Activated naive CD4-positive, alpha-beta T cell treated with anti-CD3 and anti-CD28 coated beads, Interleukin-2, amount 10 ng/mL, durations not matched to agents 7 days and 5 days (primary cell): ENCODE results near the gene MCC.

Experiments
- CTCF ChIA-PET: fragments of 350-600 bp; sonication (Branson Sonifier 250); formaldehyde crosslinking; loops from one replicate; lab custom pipeline; 2021; ENCODE audit warnings: antibody characterized with exemption; lab: Charles Lee
- DNase-seq: peaks from one replicate; pipeline ENCODE4 v3.0.0-alpha.2; 2020
- H3K27ac Mint-ChIP-seq: one replicate; pipeline ENCODE4 v1.8.0; 2021; ENCODE audit warnings: mild to moderate bottlenecking, moderate library complexity, mixed read lengths
- H3K27me3 Mint-ChIP-seq: one replicate; pipeline ENCODE4 v1.8.0; 2021; ENCODE audit warnings: mild to moderate bottlenecking, mixed read lengths
- H3K36me3 Mint-ChIP-seq: one replicate; pipeline ENCODE4 v1.8.0; 2021; ENCODE audit warnings: mixed read lengths
- H3K4me1 Mint-ChIP-seq: one replicate; pipeline ENCODE4 v1.8.0; 2021; ENCODE audit warnings: mixed read lengths
- H3K4me3 Mint-ChIP-seq: one replicate; pipeline ENCODE4 v1.8.0; 2021; ENCODE audit warnings: mild to moderate bottlenecking, moderate library complexity, mixed read lengths
- H3K9me3 Mint-ChIP-seq: one replicate; pipeline ENCODE4 v1.8.0; 2021; ENCODE audit warnings: mixed read lengths

The MCC gene

DNA sequence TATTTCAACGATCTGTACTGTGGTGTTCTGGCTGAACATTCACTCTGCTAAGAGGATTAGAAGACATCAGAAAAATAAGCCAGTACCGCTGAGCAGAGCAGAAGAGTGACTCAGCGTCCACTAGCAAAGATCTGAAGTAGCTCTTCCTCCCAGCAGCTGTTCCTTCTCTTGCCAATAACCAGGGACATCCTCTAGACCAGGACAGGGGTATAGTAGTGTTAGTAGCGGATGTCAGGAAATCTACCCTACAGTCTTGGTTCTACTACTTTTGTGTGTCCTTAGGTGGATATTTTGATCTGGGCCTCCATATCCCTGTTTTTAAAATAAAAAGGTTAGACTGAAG, 157.1 kb downstream of the MCC start:
- H3K4me1 Mint-ChIP-seq, result peaks cover 25% of the 10 kb centered on the region
- no peak overlapping the region for H3K27ac Mint-ChIP-seq
- no peak overlapping the region for H3K4me3 Mint-ChIP-seq
- H3K36me3 Mint-ChIP-seq, result no peaks in the 10 kb centered on the region
- DNase-seq, result no peak
- CTCF ChIA-PET, result interaction anchor here (0.5 to 5.3 kb wide), 6 partner anchors 13 to 336 kb away, joined by 3 to 42 read pairs (median 4); no protein-coding TSS in a partner anchor
- H3K9me3 Mint-ChIP-seq, result no peaks in the 10 kb centered on the region
- H3K27me3 Mint-ChIP-seq, result peaks cover 17% of the 10 kb centered on the region

DNA sequence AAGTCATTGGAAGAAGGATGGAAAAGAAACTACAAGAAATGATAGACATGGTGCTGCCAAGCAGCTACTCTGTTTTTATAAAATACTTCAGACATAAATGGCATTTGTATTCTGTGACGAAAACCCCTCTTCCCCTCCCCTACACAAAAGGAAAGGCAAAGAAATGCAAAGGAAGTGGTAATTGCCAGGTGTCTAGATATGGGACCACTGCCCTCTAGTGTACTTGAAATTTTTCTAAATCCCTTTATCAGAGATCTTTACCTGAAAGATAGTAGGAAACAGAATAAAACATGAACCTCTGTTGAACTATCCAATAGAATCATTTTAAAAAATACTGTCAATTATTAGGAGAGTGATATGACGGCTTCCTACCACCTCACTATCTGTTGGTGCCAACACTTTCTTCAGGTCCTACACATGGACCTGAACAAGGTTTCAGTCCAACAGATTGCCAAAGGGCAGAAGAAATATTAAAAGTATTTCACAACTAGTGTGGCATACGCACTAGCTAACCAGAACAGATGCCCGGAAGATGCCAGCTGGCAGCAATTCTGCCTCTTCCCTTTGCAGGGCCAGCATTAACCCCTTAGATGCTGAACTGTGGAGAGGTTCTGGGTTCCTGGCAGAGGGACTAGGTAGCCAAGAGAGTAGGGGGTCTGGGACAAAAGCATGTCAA, 157.6 kb downstream of the MCC start:
- Mint-ChIP-seq H3K9me3 (no peaks in the 10 kb centered on the region), H3K27ac (no peak overlapping the region), H3K4me3 (no peak overlapping the region), H3K36me3 (no peaks in the 10 kb centered on the region), H3K27me3 (peaks cover 13% of the 10 kb centered on the region), H3K4me1 (peaks cover 25% of the 10 kb centered on the region)
- DNase-seq, result no peak
- CTCF ChIA-PET, result interaction anchor here (0.6 to 5.3 kb wide), 12 partner anchors 12 to 1155 kb away, joined by 3 to 42 read pairs (median 4); partner anchors contain the start of gene DCP2

DNA sequence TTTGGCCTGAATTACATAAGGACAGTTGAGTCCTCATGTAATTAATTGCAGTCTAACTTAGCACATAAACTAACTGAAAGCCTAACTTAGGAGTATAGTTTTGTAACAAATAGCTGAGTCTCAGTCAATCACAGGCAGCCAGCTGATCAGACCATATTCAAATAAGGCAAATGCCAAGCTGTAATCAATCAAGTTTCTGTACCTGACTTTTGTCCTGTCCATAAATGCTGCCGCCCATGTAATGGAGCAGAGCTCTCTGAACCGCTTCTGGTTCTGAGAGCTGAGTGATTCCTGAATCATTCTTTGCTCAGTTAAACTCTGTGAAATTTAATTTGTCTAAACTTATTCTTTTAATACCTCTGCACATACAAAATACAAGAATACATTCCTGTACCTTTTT, 158.3 kb downstream of the MCC start:
- no peak for DNase-seq
- Mint-ChIP-seq H3K27me3 (peaks cover 14% of the 10 kb centered on the region), H3K4me1 (peaks cover 20% of the 10 kb centered on the region), H3K36me3 (no peaks in the 10 kb centered on the region), H3K27ac (no peak overlapping the region), H3K4me3 (no peak overlapping the region), H3K9me3 (no peaks in the 10 kb centered on the region)
- CTCF ChIA-PET, result interaction anchor here (0.6 to 5.3 kb wide), 11 partner anchors 50 to 1154 kb away, joined by 3 to 42 read pairs (median 3); partner anchors contain the start of gene DCP2

DNA sequence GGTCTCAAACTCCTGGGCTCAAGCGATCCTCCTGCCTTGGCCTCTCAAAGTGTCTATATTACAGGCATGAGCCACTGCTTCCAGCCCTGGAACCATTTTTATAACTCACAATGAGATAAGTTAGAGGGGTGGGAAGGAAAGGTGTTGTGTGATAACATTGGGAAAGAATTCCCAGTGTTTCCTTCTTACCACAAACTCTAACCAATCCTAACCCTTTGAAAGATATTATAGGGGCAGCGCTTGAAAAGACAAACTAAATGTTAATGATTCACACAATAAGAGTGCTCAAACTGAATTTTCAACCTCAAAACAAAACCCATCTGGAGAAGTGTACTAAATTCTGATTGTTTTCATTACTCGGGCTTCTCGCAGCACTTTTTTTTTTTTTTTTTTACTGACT, 163.2 kb downstream of the MCC start:
- Mint-ChIP-seq H3K4me3 (no peak overlapping the region), H3K4me1 (peaks cover 2% of the 10 kb centered on the region), H3K27ac (no peak overlapping the region), H3K27me3 (peaks cover 19% of the 10 kb centered on the region), H3K36me3 (no peaks in the 10 kb centered on the region), H3K9me3 (no peaks in the 10 kb centered on the region)
- no peak for DNase-seq
- CTCF ChIA-PET, result no interaction called here

DNA sequence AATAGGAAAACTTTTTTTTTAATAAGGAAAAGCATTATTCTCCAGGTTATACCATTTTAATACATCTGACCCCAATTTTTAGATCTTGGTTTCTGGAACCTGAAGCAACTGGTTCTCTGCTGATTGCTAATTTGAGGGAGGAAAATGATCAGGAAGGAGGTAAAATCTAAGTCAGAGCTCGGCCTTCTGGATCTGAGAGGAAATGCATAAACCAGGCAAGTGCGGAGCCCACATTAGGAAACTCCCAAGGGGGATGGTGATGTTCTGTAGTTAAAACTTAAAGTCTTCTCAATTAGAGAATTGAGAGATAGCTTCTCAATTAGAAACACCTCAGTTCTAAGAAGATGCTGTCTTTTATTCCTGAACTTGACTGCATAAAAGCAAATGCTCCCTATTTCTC, 167.0 kb downstream of the MCC start:
- Mint-ChIP-seq H3K27me3 (peaks cover 16% of the 10 kb centered on the region), H3K27ac (no peak overlapping the region), H3K9me3 (no peaks in the 10 kb centered on the region), H3K4me1 (peaks cover 2% of the 10 kb centered on the region), H3K36me3 (no peaks in the 10 kb centered on the region), H3K4me3 (no peak overlapping the region)
- CTCF ChIA-PET, result interaction anchor here (1.3 kb wide), 1 partner anchor 325 kb away, joined by 5 read pairs; no protein-coding TSS in a partner anchor
- DNase-seq, result no peak

DNA sequence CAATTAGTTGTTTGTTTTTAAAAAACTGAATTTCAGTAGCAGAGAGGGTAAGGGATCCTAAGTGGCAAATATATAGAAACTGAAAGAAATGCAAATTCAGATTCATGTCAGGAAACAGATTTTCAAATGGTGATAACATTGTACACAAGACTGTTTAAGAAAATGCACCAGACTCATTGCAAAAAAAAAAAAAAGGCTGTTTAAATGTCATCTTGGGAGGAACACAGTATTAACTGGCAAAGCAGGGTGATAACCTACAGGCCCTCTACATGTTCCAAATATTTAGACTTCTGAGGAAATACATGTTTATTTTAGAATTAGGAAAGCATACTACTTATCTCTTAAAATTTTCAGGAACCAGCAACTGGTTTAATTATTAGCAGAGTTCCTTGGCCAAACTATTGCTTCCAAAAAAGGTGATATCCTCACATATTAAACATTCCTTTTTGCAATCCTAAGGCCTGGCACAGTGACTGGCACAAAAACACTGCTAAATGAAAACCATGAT, 167.9 kb downstream of the MCC start:
- no peak for DNase-seq
- Mint-ChIP-seq H3K4me1 (peaks cover 2% of the 10 kb centered on the region), H3K36me3 (no peaks in the 10 kb centered on the region), H3K9me3 (no peaks in the 10 kb centered on the region), H3K27ac (no peak overlapping the region), H3K27me3 (peaks cover 11% of the 10 kb centered on the region), H3K4me3 (no peak overlapping the region)
- CTCF ChIA-PET, result no interaction called here

DNA sequence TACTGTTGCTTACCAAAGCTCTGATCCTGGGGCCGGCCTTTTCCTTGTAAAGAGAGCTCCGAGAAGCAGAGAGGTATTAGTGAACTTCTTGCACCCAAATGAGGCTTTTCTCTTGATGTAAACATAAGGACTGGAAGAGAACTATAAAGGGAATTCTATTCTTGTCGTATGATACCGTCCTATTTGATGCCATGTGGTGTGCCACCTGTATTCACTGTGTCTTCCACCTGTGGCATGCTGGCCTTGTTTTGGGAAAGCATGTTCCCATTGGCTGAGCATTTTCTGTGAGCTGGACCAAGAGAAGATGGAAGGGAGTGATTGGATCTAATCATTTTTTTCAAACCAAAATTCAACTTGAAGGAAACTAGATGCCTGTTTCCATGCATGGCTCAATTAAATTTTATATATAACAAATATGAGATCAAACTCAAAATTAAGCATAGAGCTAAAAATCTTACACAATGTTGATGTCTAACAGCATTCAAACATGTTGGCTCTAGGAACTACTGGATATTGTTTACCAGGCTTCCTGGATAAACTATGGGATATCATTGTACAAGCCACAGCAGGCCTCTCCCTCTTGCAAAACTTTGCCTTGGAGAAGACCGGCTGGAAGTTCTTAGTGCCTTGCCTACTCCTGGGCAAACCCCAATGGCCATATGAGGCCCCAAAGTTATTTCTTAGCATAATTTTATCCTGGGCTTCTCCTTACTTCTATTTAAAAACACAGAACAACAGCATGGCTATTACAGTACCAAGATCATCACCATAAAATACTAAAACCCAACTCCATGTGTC, 168.8 kb downstream of the MCC start:
- DNase-seq, result no peak
- peaks cover 2% of the 10 kb centered on the region for H3K4me1 Mint-ChIP-seq
- no peaks in the 10 kb centered on the region for H3K9me3 Mint-ChIP-seq
- no peaks in the 10 kb centered on the region for H3K36me3 Mint-ChIP-seq
- CTCF ChIA-PET, result no interaction called here
- no peak overlapping the region for H3K27ac Mint-ChIP-seq
- no peak overlapping the region for H3K4me3 Mint-ChIP-seq
- peaks cover 11% of the 10 kb centered on the region for H3K27me3 Mint-ChIP-seq

DNA sequence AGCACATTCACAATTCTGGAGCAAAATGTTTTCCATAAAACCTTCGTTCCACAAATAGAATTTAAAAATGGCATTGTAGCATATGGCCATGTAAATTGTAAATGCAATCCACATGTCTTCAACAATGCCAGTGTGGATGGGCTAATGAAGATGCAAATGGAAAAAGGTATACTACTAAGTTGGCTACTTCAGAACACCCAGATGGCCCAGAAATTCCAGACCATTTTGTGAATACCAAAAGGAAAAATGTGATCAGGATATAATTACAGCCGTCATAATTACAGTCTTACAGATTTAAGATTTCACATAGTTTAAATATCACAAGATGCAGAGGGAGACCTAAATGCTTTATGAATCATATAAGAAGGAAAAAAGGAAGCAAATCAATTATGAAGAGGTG, 170.6 kb downstream of the MCC start:
- CTCF ChIA-PET, result interaction anchor here (0.8 to 1.4 kb wide), 4 partner anchors 14 to 322 kb away, joined by 3 read pairs; no protein-coding TSS in a partner anchor
- Mint-ChIP-seq H3K27ac (no peak overlapping the region), H3K4me3 (no peak overlapping the region), H3K27me3 (no peaks in the 10 kb centered on the region), H3K36me3 (no peaks in the 10 kb centered on the region), H3K4me1 (peaks cover 2% of the 10 kb centered on the region), H3K9me3 (no peaks in the 10 kb centered on the region)
- DNase-seq, result no peak

DNA sequence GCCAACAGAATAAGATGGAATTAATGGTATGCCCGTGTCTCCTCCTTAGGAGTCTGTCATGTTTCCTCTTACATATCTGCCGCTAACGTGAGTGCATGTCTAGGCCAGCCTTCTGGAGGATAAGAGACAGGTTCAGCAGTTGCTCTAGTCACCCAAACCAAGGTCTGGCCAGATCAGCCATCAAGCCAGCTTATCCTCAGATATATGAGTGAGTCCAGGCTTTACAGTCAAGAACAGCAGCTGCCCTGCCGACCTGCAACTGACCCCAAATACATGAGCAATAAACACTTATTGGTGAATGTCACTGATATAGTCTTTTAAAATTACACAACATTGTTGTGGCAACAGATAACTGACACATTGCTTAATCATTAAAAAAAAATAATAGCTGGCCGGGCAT, 177.0 kb downstream of the MCC start:
- Mint-ChIP-seq H3K9me3 (no peaks in the 10 kb centered on the region), H3K4me1 (no peaks in the 10 kb centered on the region), H3K4me3 (no peak overlapping the region), H3K36me3 (no peaks in the 10 kb centered on the region), H3K27ac (no peak overlapping the region), H3K27me3 (peaks cover 20% of the 10 kb centered on the region)
- no peak for DNase-seq
- CTCF ChIA-PET, result interaction anchor here (1.4 kb wide), 1 partner anchor 315 kb away, joined by 4 read pairs; no protein-coding TSS in a partner anchor

DNA sequence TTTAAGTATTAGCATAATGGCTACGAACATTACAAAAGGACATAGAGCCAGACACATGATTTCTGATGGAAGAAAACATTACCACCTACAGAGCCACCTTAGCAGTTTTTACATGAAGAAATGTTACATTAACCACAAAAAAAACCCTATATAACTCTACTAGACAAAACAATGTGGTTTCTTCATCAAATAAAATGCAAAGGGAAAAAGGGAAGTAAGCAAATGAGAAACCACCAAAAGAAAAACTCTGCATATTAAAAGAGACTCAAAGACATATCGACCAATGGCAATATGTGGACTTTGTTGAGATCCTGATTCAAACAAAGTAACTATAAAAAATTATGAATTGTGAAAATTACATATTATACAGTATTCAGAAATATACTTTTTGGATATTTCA, 186.1 kb downstream of the MCC start:
- no peak for DNase-seq
- Mint-ChIP-seq H3K4me1 (no peaks in the 10 kb centered on the region), H3K4me3 (no peak overlapping the region), H3K36me3 (no peaks in the 10 kb centered on the region), H3K27me3 (peaks cover 51% of the 10 kb centered on the region), H3K9me3 (no peaks in the 10 kb centered on the region), H3K27ac (no peak overlapping the region)
- CTCF ChIA-PET, result interaction anchor here (1.9 kb wide), 1 partner anchor 305 kb away, joined by 6 read pairs; no protein-coding TSS in a partner anchor

DNA sequence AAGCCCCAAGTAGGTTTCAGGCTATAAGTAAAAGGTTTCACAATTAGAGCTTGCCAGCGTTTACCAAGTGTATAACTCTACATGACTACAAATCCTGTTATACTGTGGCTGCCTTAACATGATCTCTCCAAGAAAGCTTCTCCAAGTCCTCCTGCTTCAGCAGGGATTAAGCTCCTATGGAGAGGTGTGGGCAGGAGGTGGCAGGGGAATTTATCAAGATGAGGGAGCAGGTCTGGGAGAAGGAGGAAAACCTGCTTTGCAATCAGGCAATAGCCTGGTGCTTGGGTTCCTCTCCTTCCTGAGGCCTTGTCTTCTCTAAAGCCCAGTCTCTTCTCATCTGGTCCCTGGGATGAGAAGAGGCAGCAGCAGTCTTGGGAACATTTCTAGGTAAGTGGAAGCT, 188.7 kb downstream of the MCC start:
- H3K9me3 Mint-ChIP-seq, result no peaks in the 10 kb centered on the region
- H3K27ac Mint-ChIP-seq, result no peak overlapping the region
- H3K36me3 Mint-ChIP-seq, result no peaks in the 10 kb centered on the region
- DNase-seq, result no peak
- no peak overlapping the region for H3K4me3 Mint-ChIP-seq
- peaks cover 63% of the 10 kb centered on the region for H3K27me3 Mint-ChIP-seq
- peaks cover 7% of the 10 kb centered on the region for H3K4me1 Mint-ChIP-seq
- CTCF ChIA-PET, result no interaction called here

DNA sequence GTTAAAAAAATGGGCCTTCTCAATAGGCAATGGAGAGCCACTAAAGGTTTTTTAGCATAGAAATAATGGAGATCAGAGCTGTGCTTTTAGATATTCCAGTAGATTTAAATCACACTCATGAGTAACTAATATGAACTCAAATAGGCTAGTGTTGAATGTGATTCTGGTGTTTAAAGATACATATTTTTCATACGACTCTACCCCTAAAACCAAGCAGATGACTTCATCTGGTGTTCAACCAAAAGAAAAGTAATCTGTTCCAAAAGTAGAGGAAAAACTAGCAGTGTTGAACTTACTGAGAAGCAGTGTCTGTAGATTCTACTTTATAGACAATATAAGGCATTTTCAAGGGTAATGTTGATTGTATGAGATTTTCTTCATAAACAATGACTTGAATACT, 191.6 kb downstream of the MCC start:
- DNase-seq, result no peak
- peaks cover 21% of the 10 kb centered on the region for H3K4me1 Mint-ChIP-seq
- no peak overlapping the region for H3K4me3 Mint-ChIP-seq
- peaks cover 67% of the 10 kb centered on the region for H3K27me3 Mint-ChIP-seq
- no peaks in the 10 kb centered on the region for H3K9me3 Mint-ChIP-seq
- H3K27ac Mint-ChIP-seq, result no peak overlapping the region
- CTCF ChIA-PET, result no interaction called here
- no peaks in the 10 kb centered on the region for H3K36me3 Mint-ChIP-seq

DNA sequence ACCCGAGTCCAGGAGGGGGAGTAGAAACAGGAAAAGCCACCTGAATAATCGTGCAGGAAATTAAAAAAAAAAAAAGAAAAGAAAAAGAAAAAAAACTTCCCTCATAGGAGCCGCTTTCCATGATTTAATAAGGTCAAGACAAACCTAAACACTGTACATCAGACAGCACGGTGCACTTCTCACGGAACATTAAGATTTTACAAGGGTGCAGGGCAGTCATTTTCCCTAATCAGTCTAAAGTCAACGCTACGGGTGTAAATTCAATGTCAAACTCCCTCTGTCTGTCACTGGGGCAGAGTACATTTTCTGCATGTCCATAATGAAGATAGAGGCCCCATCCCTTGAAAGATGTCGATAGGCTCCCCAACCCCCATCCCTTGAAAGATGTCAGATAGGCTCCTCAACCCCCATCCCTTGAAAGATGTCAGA, 193.1 kb downstream of the MCC start:
- peaks cover 21% of the 10 kb centered on the region for H3K4me1 Mint-ChIP-seq
- no peaks in the 10 kb centered on the region for H3K9me3 Mint-ChIP-seq
- no peaks in the 10 kb centered on the region for H3K36me3 Mint-ChIP-seq
- CTCF ChIA-PET, result interaction anchor here (0.8 to 3.2 kb wide), 3 partner anchors 23 to 299 kb away, joined by 3 to 11 read pairs (median 5); no protein-coding TSS in a partner anchor
- DNase-seq, result no peak
- H3K27ac Mint-ChIP-seq, result no peak overlapping the region
- H3K4me3 Mint-ChIP-seq, result peak overlapping the region; percentile 81
- H3K27me3 Mint-ChIP-seq, result peaks cover 72% of the 10 kb centered on the region
